Measurements from ENCODE around the gene GALT.

Gene GALT

DNA sequence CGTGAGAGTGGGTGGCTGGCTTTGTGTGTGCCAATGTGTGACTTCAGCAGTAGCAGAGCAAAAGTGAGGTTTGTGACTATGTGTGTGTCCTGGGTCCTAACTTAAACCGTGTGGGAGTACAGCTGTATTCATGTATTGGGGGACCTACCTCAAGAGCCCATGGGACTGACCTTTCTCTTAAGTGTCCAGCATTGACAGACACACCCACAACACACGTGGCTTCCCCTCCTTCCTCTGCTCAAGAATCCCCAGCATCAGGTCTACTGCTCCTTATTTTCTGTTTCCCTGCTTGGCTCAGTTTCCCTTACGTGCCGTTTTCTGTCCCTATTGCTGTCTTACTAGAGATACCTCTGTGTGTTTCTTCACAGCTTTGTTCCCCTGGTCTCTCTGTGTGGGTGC, 6.1 kb downstream of the GALT start:
- POLR2A ChIA-PET = interaction anchor here (1.0 to 2.5 kb wide), 3 partner anchors 8 to 15 kb away, joined by 4 to 8 read pairs (median 5); partner anchors contain the start of gene SIGMAR1
- H3K4me3 ChIP-seq (ENCODE audit: low read depth, low read length) = peak overlapping the region; percentile 70
- CTCF ChIA-PET = interaction anchor here (0.6 to 13.8 kb wide), 10 partner anchors 9 to 274 kb away, joined by 3 to 153 read pairs (median 4); partner anchors contain the start of genes CCL27, RPP25L and SIGMAR1
- no peak for DNase-seq (ENCODE audit: low read depth, low spot score)
- TF ChIP-seq, protein P1, sequence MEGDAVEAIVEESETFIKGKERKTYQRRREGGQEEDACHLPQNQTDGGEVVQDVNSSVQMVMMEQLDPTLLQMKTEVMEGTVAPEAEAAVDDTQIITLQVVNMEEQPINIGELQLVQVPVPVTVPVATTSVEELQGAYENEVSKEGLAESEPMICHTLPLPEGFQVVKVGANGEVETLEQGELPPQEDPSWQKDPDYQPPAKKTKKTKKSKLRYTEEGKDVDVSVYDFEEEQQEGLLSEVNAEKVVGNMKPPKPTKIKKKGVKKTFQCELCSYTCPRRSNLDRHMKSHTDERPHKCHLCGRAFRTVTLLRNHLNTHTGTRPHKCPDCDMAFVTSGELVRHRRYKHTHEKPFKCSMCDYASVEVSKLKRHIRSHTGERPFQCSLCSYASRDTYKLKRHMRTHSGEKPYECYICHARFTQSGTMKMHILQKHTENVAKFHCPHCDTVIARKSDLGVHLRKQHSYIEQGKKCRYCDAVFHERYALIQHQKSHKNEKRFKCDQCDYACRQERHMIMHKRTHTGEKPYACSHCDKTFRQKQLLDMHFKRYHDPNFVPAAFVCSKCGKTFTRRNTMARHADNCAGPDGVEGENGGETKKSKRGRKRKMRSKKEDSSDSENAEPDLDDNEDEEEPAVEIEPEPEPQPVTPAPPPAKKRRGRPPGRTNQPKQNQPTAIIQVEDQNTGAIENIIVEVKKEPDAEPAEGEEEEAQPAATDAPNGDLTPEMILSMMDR (IDR thresholded peaks at IDR 0.05; ENCODE audit: insufficient read depth, low read length, missing control alignments) = no peak

DNA sequence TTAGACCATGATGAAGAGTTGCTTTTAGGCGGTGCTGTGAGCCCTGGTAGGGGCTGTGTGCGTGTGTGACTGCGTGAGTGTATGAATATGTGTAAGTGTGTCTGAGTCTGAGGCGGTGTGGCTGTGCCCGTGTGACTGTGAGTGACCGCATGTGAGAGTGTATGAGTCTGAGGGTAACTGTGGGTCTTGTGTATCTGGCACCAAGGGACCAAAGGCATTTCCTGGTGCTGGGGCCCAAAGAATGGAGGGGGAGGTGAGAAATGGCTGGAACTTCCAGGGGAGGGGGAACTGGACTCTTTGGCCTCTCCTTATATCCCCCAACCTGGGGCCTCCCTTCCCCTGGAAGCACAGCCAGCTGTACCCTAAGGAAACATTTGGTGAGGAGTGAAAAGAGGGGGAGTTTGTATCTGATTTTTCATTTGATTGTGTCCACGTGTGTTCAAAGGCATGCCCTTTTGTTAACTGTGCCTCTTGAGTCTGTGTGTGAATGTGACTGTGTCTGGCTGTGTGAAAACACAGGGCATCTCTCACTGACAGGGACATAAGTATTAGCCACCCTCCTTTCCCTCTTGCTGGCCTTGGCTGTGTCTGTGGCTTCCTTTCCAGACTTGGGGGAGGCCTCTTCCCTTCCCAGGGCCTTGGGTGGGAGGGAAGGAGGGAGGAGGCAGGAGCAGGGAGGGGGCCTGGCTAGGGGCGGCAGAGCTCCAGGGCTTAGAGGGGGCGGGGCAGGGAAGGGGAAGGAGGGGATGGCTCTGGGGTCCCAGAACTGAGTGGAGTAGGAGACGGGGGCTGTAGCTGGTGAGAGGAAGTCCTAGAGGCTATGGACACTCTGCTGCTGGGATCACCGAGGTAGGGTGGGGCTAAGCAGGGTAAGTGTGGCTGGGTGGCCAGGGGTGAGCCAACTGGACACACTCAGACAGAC, 6.9 kb downstream of the GALT start:
- H3K4me3 ChIP-seq (ENCODE audit: low read depth, low read length) = peak overlapping the region; percentile 70
- CTCF ChIA-PET = interaction anchor here (0.6 to 13.8 kb wide), 8 partner anchors 10 to 275 kb away, joined by 3 to 153 read pairs (median 4); partner anchors contain the start of gene CCL27
- DNase-seq (ENCODE audit: low read depth, low spot score) = peak; percentile 37
- TF ChIP-seq, protein P1 (IDR thresholded peaks at IDR 0.05; ENCODE audit: insufficient read depth, low read length, missing control alignments) = no peak
- POLR2A ChIA-PET = interaction anchor here (1.0 to 3.0 kb wide), 5 partner anchors 7 to 33 kb away, joined by 4 to 11 read pairs (median 7); partner anchors contain the start of genes DCTN3 and SIGMAR1

DNA sequence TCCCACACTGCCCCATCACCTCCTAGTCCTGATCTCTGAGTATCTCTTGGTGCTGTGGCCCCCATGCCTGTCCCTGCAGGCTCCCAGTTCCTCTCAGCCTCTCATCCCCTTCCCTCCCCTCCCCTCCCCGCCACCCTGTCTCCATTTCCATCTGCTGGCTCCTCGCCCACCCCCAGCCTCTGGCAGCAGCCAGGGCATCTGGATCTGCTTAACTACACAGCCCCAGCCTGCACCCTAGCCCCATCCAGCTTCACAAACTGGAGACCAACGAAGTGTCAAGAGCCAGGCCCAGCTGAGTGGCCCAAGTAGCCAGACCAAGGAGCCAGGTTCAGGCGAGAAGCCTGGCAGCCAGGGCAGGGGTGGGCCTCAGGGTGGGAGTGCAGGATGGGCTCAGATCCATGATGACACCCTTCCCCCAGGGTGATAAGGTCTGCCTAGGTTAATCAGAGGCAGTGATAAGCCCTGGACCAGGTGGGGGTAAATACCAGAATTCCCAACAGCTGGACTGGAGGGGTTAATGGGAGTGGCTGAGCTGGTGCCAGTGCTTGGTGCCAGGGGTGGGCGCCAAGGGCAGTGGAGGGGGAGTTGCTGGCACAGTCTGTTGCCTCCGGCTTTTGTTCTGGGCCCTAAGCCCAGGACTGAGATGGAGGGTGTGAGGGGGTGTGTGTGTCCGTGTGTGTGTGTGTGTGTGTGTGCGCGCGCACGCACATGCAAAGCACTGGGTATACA, 8.0 kb downstream of the GALT start:
- peak overlapping the region; percentile 12; the same call in 1 of the 2 replicates for H3K4me3 ChIP-seq (ENCODE audit: low read depth, low read length)
- DNase-seq (ENCODE audit: low read depth, low spot score) = no peak
- ChIA-PET POLR2A (interaction anchor here (1.3 to 3.0 kb wide), 3 partner anchors 10 to 34 kb away, joined by 5 to 11 read pairs (median 7); partner anchors contain the start of genes DCTN3 and SIGMAR1), CTCF (interaction anchor here (1.2 to 13.8 kb wide), 2 partner anchors 9 to 47 kb away, joined by 3 to 153 read pairs; partner anchors contain the start of gene CCL27)
- TF ChIP-seq, protein P1 (IDR thresholded peaks at IDR 0.05; ENCODE audit: insufficient read depth, low read length, missing control alignments) = no peak

DNA sequence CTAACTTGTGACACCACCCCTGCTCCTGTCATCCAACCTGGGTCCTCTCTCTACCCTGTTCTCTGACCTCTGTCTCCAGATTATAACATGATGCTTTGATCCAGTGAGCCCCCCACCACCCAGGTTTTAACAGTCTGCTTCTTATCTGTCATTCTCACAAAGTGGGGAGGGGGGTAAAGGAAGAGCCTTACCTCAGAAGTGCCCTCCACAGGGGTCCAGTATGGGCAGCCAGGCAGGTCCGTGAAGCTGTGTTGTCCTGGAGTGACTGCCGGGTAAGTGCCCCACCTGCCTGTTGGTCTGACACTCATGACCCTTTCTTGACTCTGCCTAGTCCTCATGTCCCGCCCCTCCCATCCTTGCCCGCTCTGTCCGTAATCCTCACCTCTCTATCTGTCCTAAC, 8.9 kb downstream of the GALT start:
- POLR2A ChIA-PET = interaction anchor here (3.0 kb wide), 1 partner anchor 9 kb away, joined by 11 read pairs; no protein-coding TSS in a partner anchor
- DNase-seq (ENCODE audit: low read depth, low spot score) = no peak
- CTCF ChIA-PET = interaction anchor here (13.8 kb wide), 1 partner anchor 8 kb away, joined by 153 read pairs; the partner anchor contains the start of gene CCL27
- TF ChIP-seq, protein P1 (IDR thresholded peaks at IDR 0.05; ENCODE audit: insufficient read depth, low read length, missing control alignments) = no peak
- H3K4me3 ChIP-seq (ENCODE audit: low read depth, low read length) = no peak overlapping the region

DNA sequence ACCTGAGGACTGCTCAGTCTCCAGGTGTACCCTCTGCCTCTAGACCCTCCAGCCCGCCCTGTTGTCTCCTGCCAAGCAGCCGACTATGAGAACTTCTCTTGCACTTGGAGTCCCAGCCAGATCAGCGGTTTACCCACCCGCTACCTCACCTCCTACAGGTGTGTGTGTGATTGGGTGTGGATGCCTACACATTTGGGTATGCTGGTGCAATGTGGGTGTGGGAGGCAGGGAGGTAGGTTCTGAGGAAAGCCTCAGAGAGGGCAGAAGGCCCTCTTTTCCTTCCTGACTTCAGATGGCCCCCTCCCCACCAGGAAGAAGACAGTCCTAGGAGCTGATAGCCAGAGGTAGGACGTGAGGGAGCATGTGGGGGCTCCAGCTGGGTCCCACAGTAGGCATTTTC, 10.5 kb downstream of the GALT start:
- DNase-seq (ENCODE audit: low read depth, low spot score) = no peak
- CTCF ChIA-PET = interaction anchor here (1.9 to 13.8 kb wide), 3 partner anchors 7 to 45 kb away, joined by 7 to 153 read pairs (median 10); partner anchors contain the start of genes CCL27 and GALT
- H3K4me3 ChIP-seq (ENCODE audit: low read depth, low read length) = no peak overlapping the region
- POLR2A ChIA-PET = interaction anchor here (1.0 to 3.0 kb wide), 2 partner anchors 8 to 14 kb away, joined by 3 to 11 read pairs; no protein-coding TSS in a partner anchor
- TF ChIP-seq, protein P1 (IDR thresholded peaks at IDR 0.05; ENCODE audit: insufficient read depth, low read length, missing control alignments) = no peak

Measured in AG04449 (cell line).